Measurements from ENCODE around the gene AFF3. TPM values are rescaled to one million over a fixed set of nuclear protein-coding genes. Genes with fewer than 3 reads are reported as not detected.

AFF3 gene
- total RNA-seq, 1 experiment from 2014 or later, result 0.61 TPM

DNA sequence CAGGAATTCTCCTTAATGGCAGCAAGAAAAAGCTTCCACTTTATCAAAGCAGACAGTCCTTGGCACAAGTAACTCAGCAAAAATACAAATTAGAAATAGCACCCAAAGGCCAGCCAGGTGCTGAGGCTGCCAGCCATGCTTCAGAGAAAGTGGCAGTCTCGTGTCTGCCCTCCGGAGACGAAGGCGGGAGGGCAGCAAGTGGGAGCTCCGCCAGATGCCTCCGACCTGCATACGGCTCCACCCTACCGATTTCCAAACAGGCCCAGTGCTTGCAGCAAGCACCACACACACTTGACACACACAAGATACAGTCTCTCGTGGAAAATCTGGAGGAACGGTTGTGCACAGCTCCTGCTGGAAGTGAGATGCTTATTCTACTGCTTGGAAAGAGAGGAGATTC lies 517.7 kb downstream of the AFF3 start (continued):
- no peak for TF ChIP-seq POLR2AphosphoS5 (IDR thresholded peaks at IDR 0.05; ENCODE audit: low read depth, low read length)
- TF ChIP-seq ZFX (IDR thresholded peaks at IDR 0.05), result no peak
- no peak for TF ChIP-seq JUND (IDR thresholded peaks at IDR 0.05)
- TF ChIP-seq POLR2A (IDR thresholded peaks at IDR 0.05; ENCODE audit: borderline replicate concordance, extremely low read depth, insufficient read depth, insufficient read length), result no peak

- BruUV-seq (replicated peaks), result no TSS peak
- Histone ChIP-seq H3K27ac (ENCODE audit: low read depth, low read length) (no peak overlapping the region), H3K9me2 (ENCODE audit: insufficient read depth) (no peaks in the 10 kb centered on the region), H3K4me1 (ENCODE audit: control insufficient read depth in 1 of 2, insufficient read depth in 2 of 2, low read length in 2 of 2) (no peaks in the 10 kb centered on the region), H3K4me2 (ENCODE audit: low read length) (no peak overlapping the region), H3K27me3 (ENCODE audit: insufficient read depth, low read length) (peaks cover 11% of the 10 kb centered on the region), H3K9ac (ENCODE audit: low read length) (no peak overlapping the region), H3K4me3 (replicated peaks in 1 of 2; ENCODE audit: low read depth in 1 of 2, low read length in 2 of 2) (no peak overlapping the region), H4K20me1 (ENCODE audit: insufficient read depth) (no peaks in the 10 kb centered on the region), H3K79me2 (ENCODE audit: insufficient read depth, low read length) (no peaks in the 10 kb centered on the region), H3K9me3 (ENCODE audit: control insufficient read depth in 1 of 2, insufficient read depth in 1 of 2, low read depth in 1 of 2, low read length in 2 of 2) (no peaks in the 10 kb centered on the region), H2AFZ (ENCODE audit: low read depth, low read length, poor library complexity, severe bottlenecking) (no peak overlapping the region), H3K36me3 (ENCODE audit: control insufficient read depth in 1 of 2, insufficient read depth in 2 of 2, low read length in 2 of 2) (no peaks in the 10 kb centered on the region)
- RAD21 ChIA-PET (ENCODE audit: low non-redundant PET in 1 of 2, low total read pairs in 2 of 2, uncharacterized antibody in 2 of 2, unreplicated experiment in 2 of 2), result no interaction called here
- ATAC-seq (no peak), DNase-seq (ENCODE audit: low read depth, low spot score) (no peak)
- intact Hi-C loops (cut with micrococcal nuclease), result no loop called here
- POLR2A ChIA-PET, result no interaction called here
- CTCF ChIA-PET, result no interaction called here
- TF ChIP-seq, protein P1, sequence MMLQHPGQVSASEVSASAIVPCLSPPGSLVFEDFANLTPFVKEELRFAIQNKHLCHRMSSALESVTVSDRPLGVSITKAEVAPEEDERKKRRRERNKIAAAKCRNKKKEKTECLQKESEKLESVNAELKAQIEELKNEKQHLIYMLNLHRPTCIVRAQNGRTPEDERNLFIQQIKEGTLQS (IDR thresholded peaks at IDR 0.05), result no peak
- TF ChIP-seq, protein P2, sequence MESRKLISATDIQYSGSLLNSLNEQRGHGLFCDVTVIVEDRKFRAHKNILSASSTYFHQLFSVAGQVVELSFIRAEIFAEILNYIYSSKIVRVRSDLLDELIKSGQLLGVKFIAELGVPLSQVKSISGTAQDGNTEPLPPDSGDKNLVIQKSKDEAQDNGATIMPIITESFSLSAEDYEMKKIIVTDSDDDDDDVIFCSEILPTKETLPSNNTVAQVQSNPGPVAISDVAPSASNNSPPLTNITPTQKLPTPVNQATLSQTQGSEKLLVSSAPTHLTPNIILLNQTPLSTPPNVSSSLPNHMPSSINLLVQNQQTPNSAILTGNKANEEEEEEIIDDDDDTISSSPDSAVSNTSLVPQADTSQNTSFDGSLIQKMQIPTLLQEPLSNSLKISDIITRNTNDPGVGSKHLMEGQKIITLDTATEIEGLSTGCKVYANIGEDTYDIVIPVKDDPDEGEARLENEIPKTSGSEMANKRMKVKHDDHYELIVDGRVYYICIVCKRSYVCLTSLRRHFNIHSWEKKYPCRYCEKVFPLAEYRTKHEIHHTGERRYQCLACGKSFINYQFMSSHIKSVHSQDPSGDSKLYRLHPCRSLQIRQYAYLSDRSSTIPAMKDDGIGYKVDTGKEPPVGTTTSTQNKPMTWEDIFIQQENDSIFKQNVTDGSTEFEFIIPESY (IDR thresholded peaks at IDR 0.05; ENCODE audit: extremely low read depth, insufficient replicate concordance, low read length), result no peak
- no peak for TF ChIP-seq CEBPB (IDR thresholded peaks at IDR 0.05; ENCODE audit: low read depth)
- TF ChIP-seq ZNF274 (IDR thresholded peaks at IDR 0.05; ENCODE audit: low read depth, low read length), result no peak
- TF ChIP-seq JUND (IDR thresholded peaks at IDR 0.05), result no peak
- TF ChIP-seq POLR2AphosphoS5 (IDR thresholded peaks at IDR 0.05; ENCODE audit: low read depth, low read length), result no peak
- no peak for TF ChIP-seq MAX (IDR thresholded peaks at IDR 0.05)
- no peak for TF ChIP-seq ELF1 (IDR thresholded peaks at IDR 0.05; ENCODE audit: borderline replicate concordance, low read depth)
- TF ChIP-seq REST (IDR thresholded peaks at IDR 0.05; ENCODE audit: low read depth), result no peak
- TF ChIP-seq SP1 (IDR thresholded peaks at IDR 0.05; ENCODE audit: low read depth), result no peak
- TF ChIP-seq TCF7L2 (IDR thresholded peaks at IDR 0.05; ENCODE audit: borderline replicate concordance, extremely low read depth, insufficient read depth, insufficient read length), result no peak
- no peak for TF ChIP-seq CTCF (IDR thresholded peaks at IDR 0.05 in 2 of 3, conservative IDR thresholded peaks at IDR 0.05 in 1 of 3; ENCODE audit: borderline replicate concordance in 1 of 3, insufficient read depth in 1 of 3, low read depth in 2 of 3, low read length in 2 of 3)
- no peak for TF ChIP-seq CBX3 (IDR thresholded peaks at IDR 0.05; ENCODE audit: low read depth)
- TF ChIP-seq ZFX (IDR thresholded peaks at IDR 0.05), result no peak
These were observed 518.8 kb downstream of the AFF3 start for GRCh38 chr2:99623613-99624012.

Data from HCT116 (cell line).